ENCODE data around the gene CCNY. TPM values are rescaled to one million over a fixed set of nuclear protein-coding genes. Genes with fewer than 3 reads are reported as not detected.
A peak's percentile ranks its signal among the peaks of the same experiment; 100 is the strongest.

CCNY gene
- total RNA-seq, 6 experiments from 2014 or later = 22.4 to 49.2 (median 41.4) TPM

GRCh38 chr10:35575640-35576039, 239.3 kb downstream of the CCNY start:
- 93% methylated on average over 7 of the region's 9 CpGs for WGBS (ENCODE audit: insufficient coverage, low coverage, low lambda C conversion rate, missing lambda C conversion rate)
- DNase-seq (no peak), ATAC-seq (no peak)
- no peak overlapping the region for H3K4me3 ChIP-seq
- H3K36me3 ChIP-seq = no peaks in the 10 kb centered on the region
- intact Hi-C loops (cut with DNase I) = no loop called here
- no peak for TF ChIP-seq CTCF (IDR thresholded peaks at IDR 0.05)
- no peak for TF ChIP-seq POLR2A (IDR thresholded peaks at IDR 0.05)
- H3K4me1 ChIP-seq = no peaks in the 10 kb centered on the region
- no peak overlapping the region for H3K27ac ChIP-seq
- H3K27me3 ChIP-seq = no peaks in the 10 kb centered on the region
- H3K9me3 ChIP-seq = no peaks in the 10 kb centered on the region

GRCh38 chr10:35576730-35577129, 240.4 kb downstream of the CCNY start:
- Histone ChIP-seq H3K4me1 (no peaks in the 10 kb centered on the region), H3K27ac (no peak overlapping the region), H3K36me3 (no peaks in the 10 kb centered on the region), H3K27me3 (no peaks in the 10 kb centered on the region), H3K9me3 (no peaks in the 10 kb centered on the region), H3K4me3 (no peak overlapping the region)
- TF ChIP-seq CTCF (IDR thresholded peaks at IDR 0.05) (no peak), POLR2A (IDR thresholded peaks at IDR 0.05) (no peak)
- intact Hi-C loops (cut with DNase I) = no loop called here
- WGBS (ENCODE audit: insufficient coverage, low coverage, low lambda C conversion rate, missing lambda C conversion rate) = 93% methylated on average over 3 of the region's 3 CpGs
- DNase-seq (no peak), ATAC-seq (no peak)

- TF ChIP-seq POLR2A (IDR thresholded peaks at IDR 0.05) (no peak), CTCF (IDR thresholded peaks at IDR 0.05) (no peak)
- Histone ChIP-seq H3K27me3 (no peaks in the 10 kb centered on the region), H3K27ac (no peak overlapping the region), H3K36me3 (no peaks in the 10 kb centered on the region), H3K4me3 (no peak overlapping the region), H3K4me1 (no peaks in the 10 kb centered on the region), H3K9me3 (no peaks in the 10 kb centered on the region)
- DNase-seq = peak in 1 of 3 donors; percentile 13
- WGBS (ENCODE audit: insufficient coverage, low coverage, low lambda C conversion rate, missing lambda C conversion rate) = 63% methylated on average over 7 of the region's 7 CpGs
- peak in 1 of 4 donors; percentile 8 for ATAC-seq
- intact Hi-C loops (cut with DNase I) = no loop called here
Measured at GRCh38 chr10:35577926-35578617, 241.8 kb downstream of the CCNY start.

- Histone ChIP-seq H3K4me3 (no peak overlapping the region), H3K4me1 (no peaks in the 10 kb centered on the region), H3K27me3 (no peaks in the 10 kb centered on the region), H3K9me3 (no peaks in the 10 kb centered on the region), H3K27ac (no peak overlapping the region), H3K36me3 (no peaks in the 10 kb centered on the region)
- WGBS (ENCODE audit: insufficient coverage, low coverage, low lambda C conversion rate, missing lambda C conversion rate) = 71% methylated on average over 4 of the region's 4 CpGs
- TF ChIP-seq POLR2A (IDR thresholded peaks at IDR 0.05) = no peak
- no peak for TF ChIP-seq CTCF (IDR thresholded peaks at IDR 0.05)
- ATAC-seq = peak in 1 of 4 donors; percentile 30
- peak in 1 of 3 donors; percentile 26 for DNase-seq
- intact Hi-C loops (cut with DNase I) = no loop called here
Measured at GRCh38 chr10:35578618-35578956, 242.3 kb downstream of the CCNY start.
